ENCODE measurements around the gene TPGS2.

GRCh38 chr18:36758623-36759022, 70.2 kb downstream of the TPGS2 start:
- no peak for TF ChIP-seq POLR2AphosphoS5 (IDR thresholded peaks at IDR 0.05; ENCODE audit: borderline replicate concordance, low read depth, low read length)
- TF ChIP-seq EZH2 (IDR thresholded peaks at IDR 0.05) = no peak
- TF ChIP-seq FOXP2 (optimal IDR thresholded peaks at IDR 0.05; ENCODE audit: control extremely low read depth, extremely low read length, insufficient read depth) = no peak

All from SK-N-MC (cell line).